ENCODE results near the gene ERBB4. TPM values are rescaled to one million over a fixed set of nuclear protein-coding genes. Genes with fewer than 3 reads are reported as not detected.

The ERBB4 gene
- total RNA-seq, 1 experiment from 2014 or later: 0.04 TPM

DNA sequence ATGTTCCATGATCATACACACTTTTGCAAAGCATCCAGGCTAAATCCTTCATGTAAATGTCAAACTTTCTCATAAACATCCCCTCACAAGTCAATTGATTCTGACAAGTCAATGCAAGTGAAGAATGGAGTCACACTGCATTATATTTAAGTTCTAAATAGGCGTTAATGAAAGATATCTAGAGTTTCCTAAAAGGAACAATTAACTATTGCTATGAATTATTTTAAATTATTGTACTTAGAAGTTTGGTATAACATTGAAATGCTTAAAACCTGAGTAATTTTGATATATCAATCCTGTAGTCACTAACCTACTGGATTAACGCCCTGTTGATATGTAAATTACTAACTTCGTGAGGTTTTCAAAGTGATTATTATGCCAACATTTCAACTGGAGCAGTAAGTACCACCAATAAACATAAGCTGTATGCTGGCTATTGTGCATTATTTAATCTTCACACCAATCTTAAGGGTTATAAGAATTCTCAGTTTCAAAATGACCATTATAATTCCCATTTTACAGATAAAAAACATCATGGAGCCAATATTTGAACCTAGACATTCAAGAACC, 884.3 kb downstream of the ERBB4 start:
- Mint-ChIP-seq H3K4me3 (no peak overlapping the region), H3K27ac (peak overlapping the region in 1 of 3 experiments; percentile 38; a peak in 1 of 7 replicates), H3K27me3 (ENCODE audit: low read depth) (no peaks in the 10 kb centered on the region), H3K9me3 (no peaks in the 10 kb centered on the region), H3K36me3 (ENCODE audit: insufficient read depth in 1 of 3, low read depth in 3 of 3) (no peaks in the 10 kb centered on the region), H3K4me1 (peaks cover 8 to 10% of the 10 kb centered on the region in 2 experiments)
- H2AK5ac ChIP-seq (ENCODE audit: insufficient read length, low read length): no peak overlapping the region
- WGBS (ENCODE audit: extremely low coverage, insufficient read length, low lambda C conversion rate): no CpG with 5 or more reads among the region's 3 CpGs
- H4K20me1 ChIP-seq (ENCODE audit: control insufficient read depth, insufficient read depth, insufficient read length): no peaks in the 10 kb centered on the region
- H2BK120ac ChIP-seq (ENCODE audit: low read depth, low read length, poor library complexity, severe bottlenecking): no peak overlapping the region
- no peak overlapping the region for H3K56ac ChIP-seq (ENCODE audit: insufficient read length, low read depth, low read length)
- H3K27me3 ChIP-seq (ENCODE audit: insufficient read depth, low read length): no peaks in the 10 kb centered on the region
- no peak overlapping the region for H3T11ph ChIP-seq (ENCODE audit: low read length)
- no peaks in the 10 kb centered on the region for H3K79me1 ChIP-seq (ENCODE audit: insufficient read depth, low read depth, low read length, poor library complexity, severe bottlenecking)
- H4K8ac ChIP-seq (replicated peaks; ENCODE audit: insufficient read length, low read depth, low read length): no peak overlapping the region
- H2AFZ ChIP-seq (ENCODE audit: low read length): no peak overlapping the region
- no peak overlapping the region for H2BK12ac ChIP-seq (ENCODE audit: insufficient read length, low read depth, low read length)
- H3K4ac ChIP-seq (ENCODE audit: low read depth, low read length): no peak overlapping the region
- H3K9me3 ChIP-seq (ENCODE audit: control insufficient read depth, low read depth, low read length): no peaks in the 10 kb centered on the region
- no peak overlapping the region for H2BK15ac ChIP-seq (ENCODE audit: low read depth, low read length)
- H4K5ac ChIP-seq (ENCODE audit: insufficient read length, low read depth, low read length): no peak overlapping the region
- no peak overlapping the region for H3K27ac ChIP-seq (ENCODE audit: insufficient read length, low read depth, low read length)
- DNase-seq: no peak
- no peak overlapping the region for H3K4me2 ChIP-seq (ENCODE audit: insufficient read depth, insufficient read length, low read length)
- no peak overlapping the region for H4K91ac ChIP-seq (ENCODE audit: insufficient read length, low read depth, low read length)
- no peaks in the 10 kb centered on the region for H3K4me1 ChIP-seq (ENCODE audit: insufficient read depth, low read length)
- no peaks in the 10 kb centered on the region for H3K23me2 ChIP-seq (ENCODE audit: insufficient read length, low read depth, low read length, poor library complexity, severe bottlenecking)
- TF ChIP-seq, protein P1, sequence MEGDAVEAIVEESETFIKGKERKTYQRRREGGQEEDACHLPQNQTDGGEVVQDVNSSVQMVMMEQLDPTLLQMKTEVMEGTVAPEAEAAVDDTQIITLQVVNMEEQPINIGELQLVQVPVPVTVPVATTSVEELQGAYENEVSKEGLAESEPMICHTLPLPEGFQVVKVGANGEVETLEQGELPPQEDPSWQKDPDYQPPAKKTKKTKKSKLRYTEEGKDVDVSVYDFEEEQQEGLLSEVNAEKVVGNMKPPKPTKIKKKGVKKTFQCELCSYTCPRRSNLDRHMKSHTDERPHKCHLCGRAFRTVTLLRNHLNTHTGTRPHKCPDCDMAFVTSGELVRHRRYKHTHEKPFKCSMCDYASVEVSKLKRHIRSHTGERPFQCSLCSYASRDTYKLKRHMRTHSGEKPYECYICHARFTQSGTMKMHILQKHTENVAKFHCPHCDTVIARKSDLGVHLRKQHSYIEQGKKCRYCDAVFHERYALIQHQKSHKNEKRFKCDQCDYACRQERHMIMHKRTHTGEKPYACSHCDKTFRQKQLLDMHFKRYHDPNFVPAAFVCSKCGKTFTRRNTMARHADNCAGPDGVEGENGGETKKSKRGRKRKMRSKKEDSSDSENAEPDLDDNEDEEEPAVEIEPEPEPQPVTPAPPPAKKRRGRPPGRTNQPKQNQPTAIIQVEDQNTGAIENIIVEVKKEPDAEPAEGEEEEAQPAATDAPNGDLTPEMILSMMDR (conservative IDR thresholded peaks at IDR 0.05): no peak
- no peaks in the 10 kb centered on the region for H3K79me2 ChIP-seq (ENCODE audit: insufficient read depth, low read length)
- no peak overlapping the region for H3K18ac ChIP-seq (ENCODE audit: insufficient read length, low read depth, low read length)
- H3K9ac ChIP-seq (ENCODE audit: extremely low read depth, insufficient read length, low read length): no peak overlapping the region
- no peak overlapping the region for H3K23ac ChIP-seq (ENCODE audit: insufficient read length, low read depth, low read length)
- no peak overlapping the region for H3K14ac ChIP-seq (ENCODE audit: insufficient read depth, low read length)
- no peak overlapping the region for H2BK20ac ChIP-seq (ENCODE audit: low read depth, low read length, poor library complexity, severe bottlenecking)
- no peak overlapping the region for H2BK5ac ChIP-seq (ENCODE audit: insufficient read length, low read length)

Data from H9 (cell line).